AG20443 (cell line): Measurements from ENCODE around the gene RASSF3.
"Not testable (repeated sequence)": the region's sequence is repeated elsewhere in the genome, so short reads cannot be mapped to it uniquely, and the experiment has no call there.

Experiments used
- DNase-seq: peaks from one replicate; pipeline ENCODE4 v3.0.0; 2012; ENCODE audit warnings: low spot score, mixed read lengths

Gene RASSF3

DNA sequence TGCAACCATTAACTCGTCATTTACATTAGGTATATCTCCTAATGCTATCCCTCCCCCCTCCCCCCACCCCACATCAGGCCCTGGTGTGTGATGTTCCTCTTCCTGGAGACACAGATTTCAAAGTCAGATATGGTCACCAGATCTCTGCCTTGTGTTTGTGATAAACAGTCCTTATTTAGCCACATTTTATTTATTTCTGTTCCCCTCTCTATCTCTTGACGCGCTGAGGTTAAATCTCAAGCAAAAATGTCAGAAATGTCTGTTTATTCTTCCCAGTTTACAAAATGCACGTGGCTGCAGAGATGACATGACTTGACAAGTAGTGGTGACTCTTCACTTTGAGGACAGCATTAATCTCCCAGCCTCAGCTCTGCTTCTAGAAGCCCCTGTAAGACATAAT lies 11.5 kb upstream of the RASSF3 start:
- DNase-seq = no peak

DNA sequence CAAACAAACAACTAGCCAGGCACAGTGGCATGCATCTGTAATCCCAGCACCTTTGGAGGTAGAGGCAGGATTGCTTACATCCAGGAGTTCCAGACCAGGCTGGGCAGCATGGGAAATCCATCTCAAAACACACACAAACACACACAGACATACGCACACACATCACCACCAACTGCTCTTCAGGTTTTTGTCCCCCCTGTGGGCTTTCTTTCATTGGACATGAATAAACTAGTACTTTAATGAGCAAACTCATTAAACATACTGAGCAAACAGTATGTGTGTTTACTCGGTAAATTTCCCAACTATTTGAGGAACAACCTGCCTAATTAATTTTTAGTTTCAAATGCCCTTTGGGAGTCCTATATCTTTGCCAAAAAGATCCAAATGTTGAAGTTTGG lies 10.1 kb upstream of the RASSF3 start:
- no peak for DNase-seq

DNA sequence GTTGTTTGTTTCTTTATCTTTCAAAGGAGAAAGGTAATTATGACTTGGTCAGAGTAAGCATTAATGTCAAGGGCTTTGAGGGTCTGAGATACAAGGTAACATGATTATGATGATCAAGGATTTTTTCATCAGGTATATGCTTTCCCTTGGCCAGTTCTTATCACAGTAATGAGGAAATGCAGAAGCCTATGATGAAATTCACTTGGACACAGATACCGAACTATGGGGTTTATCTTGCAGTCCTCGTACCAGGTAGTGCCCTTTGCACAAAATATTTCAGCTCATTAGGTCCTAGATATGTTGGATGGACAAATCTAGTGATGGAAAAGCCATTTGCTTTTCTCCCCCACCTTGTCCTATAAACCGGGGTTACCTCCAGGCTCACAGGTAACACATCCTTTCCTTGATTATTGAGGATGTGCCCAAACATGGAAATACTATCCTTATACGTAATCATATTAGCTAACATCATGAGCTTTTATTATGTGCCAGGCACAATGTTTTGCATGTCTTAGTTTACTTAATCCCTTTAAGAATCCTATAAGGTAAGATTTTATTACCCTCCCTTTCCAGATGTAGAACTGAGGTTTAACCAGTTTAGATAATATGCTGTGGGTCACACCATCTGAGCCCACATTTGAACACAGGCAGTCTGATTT lies 7.0 kb upstream of the RASSF3 start:
- DNase-seq = no peak

DNA sequence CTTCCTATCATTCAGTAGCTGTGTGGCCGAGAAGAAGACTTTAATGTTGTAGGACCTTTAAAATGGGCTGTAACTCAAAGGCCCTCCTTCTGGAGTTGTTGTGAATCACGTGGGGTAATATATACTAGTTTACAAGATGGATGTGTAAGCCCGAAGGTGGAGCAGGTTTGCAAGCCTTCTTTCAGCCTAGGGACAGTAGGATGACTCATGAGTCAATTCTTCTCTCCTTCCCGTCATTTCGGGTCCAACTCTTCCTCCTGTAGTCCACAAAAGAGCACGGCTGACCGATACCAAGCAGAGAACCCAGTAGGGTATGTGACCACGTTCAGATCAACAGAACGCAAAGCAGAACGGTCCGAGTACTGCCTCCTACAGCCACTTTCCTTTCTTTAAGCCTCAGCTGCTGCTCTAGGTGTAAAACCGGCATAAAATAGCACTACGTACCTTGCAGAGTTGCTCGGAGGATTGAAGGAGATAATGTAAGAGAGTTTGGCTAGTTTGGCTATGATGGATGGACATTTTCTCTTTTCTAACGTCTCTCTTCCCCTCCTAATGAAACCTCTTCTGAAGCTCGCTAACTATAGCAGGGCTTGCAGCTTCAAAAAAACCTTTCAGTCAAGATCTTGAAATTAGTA lies 1.3 kb upstream of the RASSF3 start:
- DNase-seq = peak; percentile 39

DNA sequence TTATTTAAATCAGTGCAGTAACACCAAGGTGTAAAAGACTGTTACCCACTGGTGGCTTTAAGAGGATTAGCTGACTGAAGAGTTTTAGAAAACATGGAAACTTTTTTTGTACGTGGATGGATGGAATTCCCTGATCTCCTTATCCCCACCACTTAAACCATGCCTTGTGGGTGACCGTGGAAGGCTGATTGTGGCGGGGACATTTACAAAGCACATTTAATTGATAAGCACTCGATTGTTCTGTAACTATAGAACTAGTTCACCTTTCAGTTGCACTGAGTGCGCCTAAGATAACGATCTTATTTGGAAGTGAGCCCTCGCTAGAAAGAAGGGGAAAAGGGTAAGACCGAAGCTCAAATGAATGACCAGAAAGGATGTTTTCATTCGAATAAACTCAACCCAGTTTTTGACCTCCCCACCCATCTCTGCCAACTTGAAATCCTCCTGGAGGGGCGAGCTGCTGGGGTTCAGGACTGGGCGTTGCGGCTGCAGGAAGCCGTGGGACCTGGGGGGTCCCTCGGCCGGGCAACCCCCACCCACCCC lies 688 bp upstream of the RASSF3 start:
- peak; percentile 16 for DNase-seq

DNA sequence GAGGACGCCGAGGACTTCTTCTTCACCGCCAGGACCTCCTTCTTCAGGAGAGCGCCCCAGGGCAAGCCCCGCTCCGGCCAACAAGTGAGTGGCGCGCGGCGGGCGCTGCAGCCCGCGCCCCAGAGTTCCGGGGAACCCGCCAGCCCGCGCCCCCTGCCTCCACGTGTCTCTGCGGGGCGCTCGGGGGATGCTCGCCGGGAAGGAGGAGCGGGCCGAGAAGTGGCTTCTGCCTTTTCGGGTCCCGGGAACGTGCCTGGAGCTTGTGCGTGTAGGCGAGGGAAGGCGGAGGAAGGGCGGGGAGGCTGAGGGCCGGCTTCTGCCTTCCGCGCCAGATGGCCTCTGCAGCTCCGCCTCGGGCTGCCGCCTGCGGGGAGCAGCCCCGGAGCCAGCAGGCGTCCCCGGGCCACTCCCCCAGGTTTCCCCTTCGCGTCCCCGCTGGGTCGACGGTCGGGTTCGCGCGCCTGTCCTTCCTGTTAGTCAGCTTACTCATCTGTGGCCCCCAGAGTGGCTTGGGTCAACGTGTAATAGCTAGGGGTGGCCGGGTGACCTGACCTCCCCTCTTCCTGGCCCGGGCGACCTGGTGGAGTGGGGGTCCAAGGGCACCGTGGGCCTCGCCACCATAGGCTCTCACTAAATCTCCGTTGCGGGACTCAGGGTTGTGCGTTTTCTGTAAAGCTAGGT lies 505 bp downstream of the RASSF3 start:
- DNase-seq = peak; percentile 85

DNA sequence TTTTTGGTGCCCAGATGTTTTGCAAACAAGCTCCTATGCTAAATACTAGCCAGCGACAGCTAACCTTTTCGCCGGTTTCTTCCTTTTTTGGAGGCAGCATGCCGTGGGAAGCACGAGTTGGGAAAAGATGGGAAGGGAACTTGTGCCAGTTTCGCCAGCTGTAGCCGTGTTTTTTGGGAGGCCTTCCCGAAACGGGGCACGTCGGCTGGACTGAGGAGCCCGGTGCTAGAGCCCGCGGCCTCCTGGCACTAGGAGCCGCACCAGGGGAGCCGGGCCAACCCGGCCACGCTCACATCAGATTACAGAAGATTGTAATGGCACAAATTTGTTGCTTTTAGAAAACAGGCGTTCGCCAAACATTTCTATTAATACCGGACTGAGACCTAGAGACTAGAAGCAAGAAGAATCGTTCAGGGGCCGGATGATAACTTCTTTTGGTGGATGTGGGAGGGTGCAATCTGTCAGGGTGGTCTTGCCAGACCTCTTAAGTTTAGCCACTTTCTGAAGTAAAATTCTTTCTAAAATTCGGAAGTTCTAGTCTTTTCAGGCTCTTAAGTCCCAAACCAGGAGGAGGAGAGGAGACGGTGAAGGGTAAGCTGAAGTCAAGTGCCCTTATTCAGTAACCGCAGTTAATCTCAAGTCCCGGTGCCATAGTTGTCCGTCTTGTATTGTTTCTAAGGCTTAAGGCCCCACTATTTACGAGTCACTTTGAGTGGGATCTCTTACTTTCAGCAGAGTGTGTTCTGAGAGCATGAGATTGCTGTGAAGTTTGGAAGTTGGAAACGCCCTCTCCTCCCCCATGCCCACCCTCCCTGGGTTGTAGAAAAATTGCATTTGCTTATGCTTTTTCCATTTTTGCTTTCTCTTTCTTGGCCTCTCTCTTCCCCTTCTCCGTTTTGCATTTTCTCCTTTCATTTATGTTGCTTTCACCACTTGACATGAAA lies 1.3 kb downstream of the RASSF3 start:
- DNase-seq = peak; percentile 60

DNA sequence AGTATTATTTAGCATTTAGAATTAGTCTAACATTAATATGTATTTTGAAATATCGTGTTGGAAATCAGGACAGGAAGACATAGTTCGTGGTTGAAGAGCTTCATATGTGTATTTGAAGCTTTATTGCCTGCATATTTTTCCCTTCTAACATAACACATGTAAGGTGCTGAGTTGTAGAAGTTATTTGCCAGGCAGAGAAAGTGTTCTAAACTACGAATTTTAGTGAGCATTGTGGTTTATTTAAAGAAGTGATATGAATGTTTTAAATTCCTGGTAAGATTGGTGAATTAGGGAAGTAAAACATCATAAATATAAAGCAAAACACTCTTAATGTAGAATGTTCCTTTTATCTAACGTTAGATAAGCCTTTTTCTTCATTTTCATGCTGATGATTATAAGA lies 2.5 kb downstream of the RASSF3 start:
- no peak for DNase-seq

DNA sequence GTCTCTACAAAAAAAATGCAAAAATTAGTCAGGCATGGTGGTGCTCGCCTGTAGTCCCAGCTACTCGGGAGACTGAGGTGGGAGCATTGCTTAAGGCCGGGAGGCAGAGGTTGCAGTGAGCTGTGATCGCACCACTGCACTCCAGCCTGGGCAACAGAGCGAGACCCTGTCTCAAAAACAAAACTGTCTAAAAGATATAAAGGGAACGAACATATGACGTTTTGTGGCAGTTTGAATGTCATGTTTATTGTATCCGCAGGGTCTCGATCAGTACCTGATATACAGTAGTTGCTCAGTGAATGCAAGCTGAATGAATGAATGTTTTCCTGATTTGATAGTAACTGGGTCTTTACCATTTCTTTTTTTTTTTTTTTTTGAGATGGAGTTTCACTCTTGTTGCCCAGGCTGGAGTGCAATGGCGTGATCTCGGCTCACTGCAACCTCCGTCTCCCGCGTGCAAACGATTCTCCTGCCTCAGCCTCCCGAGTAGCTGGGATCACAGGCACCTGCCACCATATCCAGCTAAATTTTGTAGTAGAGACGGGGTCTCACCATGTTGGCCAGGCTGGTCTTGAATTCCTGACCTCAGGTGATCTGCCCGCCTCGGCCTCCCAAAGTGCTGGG lies 3.6 kb downstream of the RASSF3 start:
- DNase-seq = not testable (repeated sequence)

DNA sequence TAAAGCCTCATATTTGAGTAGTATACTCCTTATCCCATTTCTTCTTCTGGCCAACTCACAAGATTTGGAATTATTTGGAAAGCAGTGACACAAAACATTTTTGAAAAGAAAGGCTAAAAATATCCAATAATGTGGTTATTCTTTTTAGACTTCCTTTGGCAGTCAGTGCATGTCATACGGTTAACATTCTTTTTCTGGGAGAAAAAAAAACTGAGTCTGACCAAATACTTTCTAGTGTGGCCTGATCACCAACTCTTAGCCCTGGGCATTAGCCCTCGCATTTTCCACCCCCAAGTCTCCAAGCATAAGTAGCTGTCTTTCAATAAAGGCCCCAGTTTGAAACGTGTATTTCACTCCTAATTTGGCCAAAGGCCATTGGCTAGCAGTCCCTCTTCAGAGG lies 5.9 kb downstream of the RASSF3 start:
- peak; percentile 71 for DNase-seq

DNA sequence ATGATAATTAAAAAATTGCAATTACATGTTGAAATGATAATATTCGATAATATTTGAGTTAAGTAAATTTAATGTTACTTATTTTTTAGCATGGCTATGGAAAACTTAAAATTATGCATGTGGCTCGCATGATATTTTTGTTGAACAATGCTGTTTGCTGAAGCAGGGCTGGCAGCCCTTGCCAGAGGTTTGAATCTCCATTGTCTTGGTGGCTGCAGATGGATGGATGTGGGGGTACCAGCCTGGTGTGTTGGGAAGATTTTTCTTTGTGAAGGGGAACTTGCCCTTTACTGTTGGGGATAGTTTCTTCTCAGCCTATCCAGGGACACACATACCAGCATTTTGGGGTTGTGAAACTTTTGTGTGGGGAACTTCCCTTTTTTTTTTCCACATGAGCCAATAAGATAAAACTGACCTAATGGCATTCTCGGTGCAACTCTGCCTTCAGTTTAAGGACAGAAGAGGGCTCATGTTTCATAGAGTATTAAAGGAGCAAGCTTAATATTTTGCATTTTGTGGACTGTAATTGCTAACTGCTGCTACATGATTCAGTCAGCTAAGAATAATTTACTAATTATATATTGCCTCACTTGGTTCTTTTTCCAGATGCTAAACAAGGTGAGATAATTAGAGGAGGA lies 8.8 kb downstream of the RASSF3 start:
- DNase-seq = peak; percentile 63

DNA sequence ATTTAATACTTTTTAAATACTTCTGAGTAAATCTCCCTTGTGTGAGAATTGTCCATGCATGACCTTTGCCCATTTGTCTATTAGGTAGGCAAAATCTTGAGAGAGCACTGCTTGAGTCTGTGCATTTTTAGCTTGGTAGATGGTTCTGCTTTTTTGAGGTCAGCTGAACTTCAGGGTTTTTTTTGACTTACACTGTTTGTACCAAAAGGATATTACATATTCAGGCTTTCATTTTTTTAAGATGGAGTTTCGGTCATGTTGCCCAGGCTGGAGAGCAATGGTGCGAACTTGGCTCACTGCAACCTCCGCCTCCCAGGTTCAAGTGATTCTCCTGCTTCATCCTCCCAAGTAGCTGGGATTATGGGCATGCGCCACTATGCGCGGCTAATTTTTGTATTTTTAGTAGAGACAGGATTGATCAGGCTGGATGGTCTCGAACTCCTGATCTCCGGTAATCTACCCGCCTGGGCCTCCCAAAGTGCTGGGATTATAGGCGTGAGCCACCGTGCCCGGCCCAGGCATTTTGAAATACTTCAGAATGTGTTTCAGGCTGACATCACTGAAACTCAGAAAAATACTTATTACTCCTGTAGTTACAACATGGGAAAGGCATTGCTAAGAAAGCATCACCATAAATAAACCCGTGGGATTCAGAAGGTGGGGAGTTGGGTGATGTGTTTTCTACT lies 11.1 kb downstream of the RASSF3 start:
- no peak for DNase-seq

DNA sequence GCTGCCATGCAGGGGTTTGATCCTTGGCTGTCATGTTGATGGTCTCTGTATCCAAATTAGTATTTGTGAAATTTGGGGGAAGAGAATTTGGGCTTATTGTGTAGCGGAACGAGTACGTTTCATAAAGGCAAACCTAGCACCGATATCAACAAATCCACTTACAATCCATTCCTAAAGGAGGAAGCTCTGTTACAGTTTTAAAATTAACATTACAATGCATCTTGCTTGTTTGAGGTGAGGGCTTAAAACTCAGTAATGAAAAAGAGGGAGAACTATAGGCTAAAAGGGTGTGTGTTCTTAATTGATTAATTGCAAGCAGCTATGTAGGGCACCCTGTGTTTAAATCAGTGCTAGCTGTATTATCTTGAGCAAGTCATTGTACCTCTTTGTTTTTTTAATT lies 13.7 kb downstream of the RASSF3 start:
- DNase-seq = no peak

DNA sequence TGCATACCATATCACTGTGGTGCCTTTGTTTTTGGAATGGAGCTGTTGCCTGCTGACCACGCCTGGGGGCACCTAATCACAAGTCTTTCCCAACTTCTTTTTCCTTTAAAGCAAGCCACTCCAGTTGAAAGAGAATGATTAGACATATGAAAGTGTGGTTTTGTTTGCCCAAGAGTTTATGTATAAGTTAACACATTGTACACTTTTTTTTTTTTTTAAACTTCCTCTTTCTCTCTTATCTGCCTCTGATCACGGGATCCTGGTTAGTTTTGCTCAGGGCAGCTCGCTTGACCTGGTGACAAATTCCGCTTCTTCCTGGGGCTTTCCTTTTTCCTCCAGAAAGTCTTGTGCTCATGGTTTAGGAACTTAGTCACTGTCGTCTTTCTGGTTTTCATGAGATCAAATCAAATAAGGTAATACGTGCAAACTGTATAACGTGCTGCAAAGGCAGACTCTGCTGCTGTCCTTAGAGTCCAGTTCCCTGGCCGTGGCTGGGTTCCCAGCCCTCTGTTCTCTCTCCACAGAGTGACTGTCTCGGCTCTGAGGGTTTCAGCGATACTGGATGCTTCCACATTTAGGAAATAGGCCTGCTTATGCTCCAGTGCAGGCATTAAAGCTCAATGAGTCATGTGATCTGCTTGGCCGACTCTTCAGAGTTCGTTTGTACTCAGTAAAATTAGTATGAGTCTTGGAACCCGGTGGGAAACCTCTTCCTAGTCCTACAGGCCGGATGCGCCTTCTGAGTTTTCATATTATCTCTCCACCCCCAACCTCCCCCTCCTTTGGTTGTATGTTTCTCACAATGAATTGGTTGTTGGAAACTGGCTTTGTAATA lies 15.2 kb downstream of the RASSF3 start:
- peak; percentile 65 for DNase-seq

DNA sequence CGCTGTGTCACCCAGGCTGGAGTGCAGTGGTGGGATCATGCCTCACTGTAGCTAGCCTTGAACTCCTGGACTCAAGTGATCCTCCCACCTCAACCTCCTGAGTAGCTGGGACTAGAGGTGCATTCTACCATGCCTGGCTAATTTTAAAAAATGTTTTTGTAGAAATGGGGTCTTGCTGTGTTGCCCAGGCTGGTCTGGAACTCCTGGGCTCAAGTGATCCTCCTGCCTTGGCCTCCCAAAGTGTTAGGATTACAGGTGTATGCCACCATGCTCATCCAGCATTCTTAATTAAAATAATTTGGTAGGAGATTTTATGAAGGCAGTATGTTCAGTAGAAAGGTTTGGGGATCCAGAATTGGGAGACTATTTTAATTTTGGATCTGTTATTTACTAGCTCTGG lies 16.3 kb downstream of the RASSF3 start:
- not testable (repeated sequence) for DNase-seq

DNA sequence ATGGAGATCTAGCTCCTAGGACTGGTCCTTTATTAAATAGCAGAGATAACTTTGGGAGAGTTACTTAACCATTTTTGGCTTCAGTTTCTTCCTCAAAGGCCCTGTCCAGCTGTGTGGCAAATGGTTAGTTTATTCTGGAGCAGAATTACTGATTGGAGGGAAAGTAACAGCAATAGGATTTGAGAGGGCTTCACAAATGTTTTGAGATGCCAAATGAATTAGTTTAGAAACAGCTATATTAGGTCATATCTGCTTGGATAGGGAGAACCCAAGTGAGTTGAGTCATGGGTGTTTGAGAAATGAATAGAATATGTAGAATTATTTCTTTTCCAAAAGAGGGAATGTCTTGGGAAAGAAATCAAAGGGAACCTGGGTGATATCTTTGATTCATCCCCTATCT lies 17.5 kb downstream of the RASSF3 start:
- peak; percentile 71 for DNase-seq

DNA sequence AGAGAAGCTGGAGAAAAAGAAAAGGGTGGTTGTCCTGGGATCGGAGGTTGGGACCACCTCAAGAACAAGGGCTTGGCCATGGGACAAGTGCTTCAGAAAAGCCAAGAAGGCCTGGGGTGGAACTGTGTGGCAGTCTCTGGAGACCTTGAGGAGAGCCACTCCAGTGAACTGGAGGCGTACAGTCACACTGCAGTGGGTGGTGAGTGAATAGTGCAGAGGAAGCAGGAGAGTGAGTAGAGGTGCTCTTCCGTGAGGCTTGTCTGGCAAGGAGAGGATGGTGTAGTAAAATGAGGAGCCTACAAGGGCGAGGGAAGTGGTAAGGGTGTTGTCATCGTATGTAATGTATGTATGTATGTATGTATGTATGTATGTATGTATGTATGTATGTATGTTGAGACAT lies 20.9 kb downstream of the RASSF3 start:
- no peak for DNase-seq

DNA sequence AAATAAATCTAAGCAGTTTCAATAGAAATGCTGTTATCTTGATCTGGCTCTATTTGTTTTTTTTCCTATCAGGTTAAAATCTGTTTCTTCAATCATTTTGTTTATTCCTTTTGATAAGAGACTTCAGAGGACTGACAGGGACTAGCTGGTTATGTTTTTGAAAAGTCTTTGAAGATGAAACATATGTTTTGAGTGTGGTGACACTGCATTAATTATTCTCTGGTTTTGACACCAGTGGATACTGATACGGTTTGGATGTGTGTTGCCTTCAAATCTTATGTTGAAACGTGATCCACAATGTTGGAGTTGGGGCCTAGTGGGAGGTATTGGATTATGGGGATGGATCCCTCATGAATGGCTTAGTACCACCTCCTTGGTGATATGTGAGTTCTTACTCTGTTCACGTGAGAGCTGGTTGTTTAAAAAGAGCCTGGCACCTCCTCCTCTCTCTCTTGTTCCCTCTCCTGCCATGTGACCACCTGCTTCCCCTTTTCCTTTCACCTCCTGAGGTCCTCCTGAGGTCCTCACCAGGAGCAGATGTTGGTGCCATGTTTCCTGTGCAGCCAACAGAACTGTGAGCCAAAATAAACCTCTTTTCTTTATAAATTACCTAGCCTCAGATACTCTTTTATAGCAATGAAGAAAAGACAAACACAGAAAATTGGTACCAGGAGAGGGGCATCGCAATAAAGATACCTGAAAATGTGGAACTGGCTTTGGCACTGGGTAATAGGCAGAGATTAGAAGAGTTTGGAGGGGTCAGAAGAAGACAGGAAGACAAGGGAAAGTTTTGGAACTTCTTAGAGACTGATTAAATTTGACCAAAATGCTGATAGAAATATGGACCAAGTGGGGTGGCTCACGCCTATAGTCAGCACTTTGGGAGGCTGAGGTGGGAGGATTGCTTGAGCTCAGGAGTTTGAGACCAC lies 23.0 kb downstream of the RASSF3 start:
- no peak for DNase-seq
